Stimulated activated naive CD8-positive, alpha-beta T cell treated with anti-CD3 and anti-CD28 coated beads, Interleukin-15, Interleukin-2, amounts not matched to agents 100 ng/mL and 50 ng/mL, for 24 hours (primary cell): ENCODE measurements around the gene EEF2KMT.
"Not testable (repeated sequence)": the region's sequence is repeated elsewhere in the genome, so short reads cannot be mapped to it uniquely, and the experiment has no call there.

Experiments
- H3K27ac Mint-ChIP-seq: one replicate; pipeline ENCODE4 v1.8.0; 2021; ENCODE audit warnings: mild to moderate bottlenecking, mixed read lengths
- H3K27me3 Mint-ChIP-seq: one replicate; pipeline ENCODE4 v1.8.0; 2021; ENCODE audit warnings: mixed read lengths
- H3K36me3 Mint-ChIP-seq: one replicate; pipeline ENCODE4 v1.8.0; 2021; ENCODE audit warnings: low read depth, mixed read lengths
- H3K4me1 Mint-ChIP-seq: one replicate; pipeline ENCODE4 v1.8.0; 2021; ENCODE audit warnings: low read depth, mixed read lengths
- H3K4me3 Mint-ChIP-seq: one replicate; pipeline ENCODE4 v1.8.0; 2021; ENCODE audit warnings: mild to moderate bottlenecking, mixed read lengths
- H3K9me3 Mint-ChIP-seq: one replicate; pipeline ENCODE4 v1.8.0; 2021; ENCODE audit warnings: mixed read lengths

Gene EEF2KMT

GRCh38 chr16:5083646-5084045, 13.9 kb downstream of the EEF2KMT start:
- peaks cover 32% of the 10 kb centered on the region for H3K36me3 Mint-ChIP-seq
- H3K27me3 Mint-ChIP-seq, H3K27ac Mint-ChIP-seq: not testable (repeated sequence)

GRCh38 chr16:5080996-5081395, 16.6 kb downstream of the EEF2KMT start:
- H3K4me3 Mint-ChIP-seq, H3K4me1 Mint-ChIP-seq, H3K27ac Mint-ChIP-seq, H3K9me3 Mint-ChIP-seq, H3K27me3 Mint-ChIP-seq: not testable (repeated sequence)
- peaks cover 29% of the 10 kb centered on the region for H3K36me3 Mint-ChIP-seq

More at GRCh38 chr16:5083646-5084045, 13.9 kb downstream of the EEF2KMT start:
- H3K4me1 Mint-ChIP-seq, H3K9me3 Mint-ChIP-seq, H3K4me3 Mint-ChIP-seq: not testable (repeated sequence)

DNA sequence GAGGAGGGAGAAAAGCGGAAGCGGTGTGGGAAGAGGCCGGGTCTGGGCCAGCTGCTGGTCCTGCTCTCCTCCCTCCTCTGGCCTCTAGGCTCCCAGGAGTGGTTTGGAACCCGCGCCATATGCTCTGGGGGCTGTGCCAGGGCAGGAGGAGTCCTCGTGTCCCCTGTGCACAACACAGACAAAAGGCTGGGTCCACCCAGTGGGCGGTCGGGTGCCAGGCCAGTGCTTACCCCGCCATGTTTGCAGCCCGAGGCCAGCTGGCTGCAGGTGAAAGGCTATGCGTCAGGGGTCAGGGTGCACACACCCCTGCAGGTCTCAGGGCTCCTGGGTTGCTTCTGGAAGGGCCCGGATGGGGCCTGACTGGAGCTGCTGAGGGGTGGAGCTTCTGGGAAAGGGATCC, 17.1 kb downstream of the EEF2KMT start:
- H3K27me3 Mint-ChIP-seq, H3K9me3 Mint-ChIP-seq, H3K27ac Mint-ChIP-seq, H3K4me1 Mint-ChIP-seq, H3K4me3 Mint-ChIP-seq: not testable (repeated sequence)
- H3K36me3 Mint-ChIP-seq = peaks cover 30% of the 10 kb centered on the region

DNA sequence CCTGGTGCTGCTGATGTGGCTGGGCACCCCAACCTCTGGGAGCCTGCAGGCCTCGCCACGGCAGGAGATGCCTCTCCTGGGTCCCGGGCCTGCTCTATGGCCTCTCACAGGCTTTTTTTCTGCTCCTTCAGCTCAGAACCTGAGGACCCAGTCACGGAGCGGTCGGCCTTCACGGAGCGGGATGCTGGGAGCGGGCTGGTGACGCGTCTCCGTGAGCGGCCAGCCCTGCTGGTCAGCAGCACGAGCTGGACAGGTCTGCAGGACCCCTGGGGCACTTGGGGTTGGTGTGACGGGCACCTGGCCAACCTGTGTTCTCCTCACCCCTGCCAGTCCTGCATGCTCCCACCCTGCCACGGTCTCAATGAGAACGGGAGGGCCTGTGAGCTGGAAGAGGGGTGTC, 19.0 kb downstream of the EEF2KMT start:
- Mint-ChIP-seq H3K4me1 (peaks cover 6% of the 10 kb centered on the region), H3K9me3 (no peaks in the 10 kb centered on the region), H3K27me3 (no peaks in the 10 kb centered on the region), H3K4me3 (no peak overlapping the region), H3K36me3 (peaks cover 28% of the 10 kb centered on the region), H3K27ac (no peak overlapping the region)

- Mint-ChIP-seq H3K36me3 (peaks cover 30% of the 10 kb centered on the region), H3K4me3 (no peak overlapping the region), H3K27me3 (no peaks in the 10 kb centered on the region), H3K4me1 (peaks cover 18% of the 10 kb centered on the region), H3K27ac (no peak overlapping the region), H3K9me3 (no peaks in the 10 kb centered on the region)
These were observed 20.3 kb downstream of the EEF2KMT start for GRCh38 chr16:5077304-5077703.

DNA sequence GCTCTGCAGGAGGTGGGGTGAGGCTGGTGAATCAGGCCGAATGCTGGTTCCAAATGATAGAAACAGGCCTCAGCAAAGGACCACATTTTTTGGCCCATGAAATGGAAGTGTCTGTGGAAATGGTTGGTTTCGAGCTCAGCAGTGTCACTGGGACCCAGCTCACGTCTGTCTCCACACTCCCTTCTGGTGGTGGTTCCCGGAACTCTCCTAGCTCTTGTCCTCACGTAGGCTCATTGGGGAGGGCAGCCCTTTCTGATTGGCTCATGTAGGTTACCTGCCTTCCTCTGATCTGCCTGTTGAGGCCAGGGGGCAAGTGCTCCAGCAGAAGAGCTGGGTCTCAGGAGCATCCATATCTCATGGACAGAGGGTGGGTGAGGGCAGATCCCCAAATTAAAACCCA, 22.0 kb downstream of the EEF2KMT start:
- Mint-ChIP-seq H3K4me1 (peaks cover 32% of the 10 kb centered on the region), H3K36me3 (peaks cover 28% of the 10 kb centered on the region), H3K9me3 (no peaks in the 10 kb centered on the region), H3K27me3 (no peaks in the 10 kb centered on the region), H3K27ac (no peak overlapping the region), H3K4me3 (no peak overlapping the region)

DNA sequence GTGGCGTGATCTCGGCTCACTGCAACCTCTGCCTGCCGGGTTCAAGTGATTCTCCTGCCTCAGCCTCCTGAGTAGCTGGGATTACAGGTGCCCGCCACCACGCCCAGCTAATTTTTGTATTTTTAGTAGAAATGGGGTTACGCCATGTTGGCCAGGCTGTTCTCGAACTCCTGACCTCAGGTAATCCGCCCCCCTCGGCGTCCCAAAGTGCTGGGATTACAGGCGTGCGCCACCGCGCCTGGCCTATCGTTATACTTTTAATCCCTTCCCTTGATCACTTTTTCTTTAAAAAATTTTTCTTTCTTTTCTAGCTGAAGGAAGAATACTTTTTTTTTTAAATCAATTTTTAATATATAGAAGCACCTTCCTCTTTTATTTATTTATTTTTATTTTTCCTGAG, 23.8 kb downstream of the EEF2KMT start:
- not testable (repeated sequence) for H3K4me3 Mint-ChIP-seq, H3K27ac Mint-ChIP-seq, H3K9me3 Mint-ChIP-seq, H3K27me3 Mint-ChIP-seq
- peaks cover 24% of the 10 kb centered on the region for H3K36me3 Mint-ChIP-seq
- H3K4me1 Mint-ChIP-seq = peaks cover 32% of the 10 kb centered on the region

- H3K27ac Mint-ChIP-seq = peak overlapping the region; percentile 81
- H3K27me3 Mint-ChIP-seq = no peaks in the 10 kb centered on the region
- H3K4me1 Mint-ChIP-seq = peaks cover 32% of the 10 kb centered on the region
- peaks cover 24% of the 10 kb centered on the region for H3K36me3 Mint-ChIP-seq
- H3K9me3 Mint-ChIP-seq = no peaks in the 10 kb centered on the region
- H3K4me3 Mint-ChIP-seq = peak overlapping the region; percentile 96
These were observed 24.3 kb downstream of the EEF2KMT start for GRCh38 chr16:5073279-5073629.

- Mint-ChIP-seq H3K27me3 (no peaks in the 10 kb centered on the region), H3K4me3 (peak overlapping the region; percentile 96), H3K4me1 (peaks cover 32% of the 10 kb centered on the region), H3K27ac (peak overlapping the region; percentile 95), H3K9me3 (no peaks in the 10 kb centered on the region), H3K36me3 (peaks cover 24% of the 10 kb centered on the region)
These were observed 25.0 kb downstream of the EEF2KMT start for GRCh38 chr16:5072334-5073278.

DNA sequence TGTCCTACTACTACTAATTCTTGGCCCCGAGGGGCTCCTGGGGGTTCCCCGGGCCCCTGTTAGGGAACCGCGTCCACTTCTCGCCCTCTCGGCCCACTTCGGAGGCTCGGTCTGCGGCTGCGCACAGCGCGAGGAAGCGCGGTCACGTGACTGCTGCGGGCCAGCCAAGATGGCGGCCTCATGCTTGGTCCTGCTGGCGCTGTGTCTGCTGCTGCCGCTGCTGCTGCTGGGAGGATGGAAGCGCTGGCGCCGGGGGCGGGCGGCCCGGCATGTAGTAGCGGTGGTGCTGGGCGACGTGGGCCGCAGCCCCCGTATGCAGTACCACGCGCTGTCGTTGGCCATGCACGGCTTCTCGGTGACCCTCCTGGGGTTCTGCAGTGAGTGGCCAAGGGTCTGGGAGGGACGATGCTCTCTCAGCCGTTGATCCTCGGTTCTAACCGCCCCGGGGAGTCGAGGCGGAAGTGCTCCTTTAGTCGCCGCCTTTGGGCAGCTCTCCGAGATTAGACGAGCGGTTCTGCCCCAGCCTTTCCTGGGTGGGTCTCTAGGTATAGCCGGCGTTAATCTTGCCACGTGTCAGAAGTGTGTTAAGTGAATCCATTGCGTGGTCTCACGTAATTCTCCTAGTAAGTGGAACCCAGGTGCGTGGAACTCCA, 25.8 kb downstream of the EEF2KMT start, which contains the start of gene ALG1:
TSS of gene ALG1 (plus strand) at position 163 of the 653 bp plus-strand sequence. CDS start at position 170, 7 bp downstream.
- H3K9me3 Mint-ChIP-seq = no peaks in the 10 kb centered on the region
- peaks cover 24% of the 10 kb centered on the region for H3K36me3 Mint-ChIP-seq
- H3K4me1 Mint-ChIP-seq = peaks cover 32% of the 10 kb centered on the region
- peak within 1 kb of the TSS; percentile 96 for H3K4me3 Mint-ChIP-seq
- peak within 1 kb of the TSS; percentile 95 for H3K27ac Mint-ChIP-seq
- H3K27me3 Mint-ChIP-seq = no peaks in the 10 kb centered on the region

- Mint-ChIP-seq H3K9me3 (no peaks in the 10 kb centered on the region), H3K36me3 (peaks cover 22% of the 10 kb centered on the region), H3K27me3 (no peaks in the 10 kb centered on the region), H3K27ac (peak overlapping the region; percentile 95), H3K4me1 (peaks cover 32% of the 10 kb centered on the region), H3K4me3 (peak overlapping the region; percentile 96)
These were observed 26.3 kb downstream of the EEF2KMT start for GRCh38 chr16:5071341-5071680.

DNA sequence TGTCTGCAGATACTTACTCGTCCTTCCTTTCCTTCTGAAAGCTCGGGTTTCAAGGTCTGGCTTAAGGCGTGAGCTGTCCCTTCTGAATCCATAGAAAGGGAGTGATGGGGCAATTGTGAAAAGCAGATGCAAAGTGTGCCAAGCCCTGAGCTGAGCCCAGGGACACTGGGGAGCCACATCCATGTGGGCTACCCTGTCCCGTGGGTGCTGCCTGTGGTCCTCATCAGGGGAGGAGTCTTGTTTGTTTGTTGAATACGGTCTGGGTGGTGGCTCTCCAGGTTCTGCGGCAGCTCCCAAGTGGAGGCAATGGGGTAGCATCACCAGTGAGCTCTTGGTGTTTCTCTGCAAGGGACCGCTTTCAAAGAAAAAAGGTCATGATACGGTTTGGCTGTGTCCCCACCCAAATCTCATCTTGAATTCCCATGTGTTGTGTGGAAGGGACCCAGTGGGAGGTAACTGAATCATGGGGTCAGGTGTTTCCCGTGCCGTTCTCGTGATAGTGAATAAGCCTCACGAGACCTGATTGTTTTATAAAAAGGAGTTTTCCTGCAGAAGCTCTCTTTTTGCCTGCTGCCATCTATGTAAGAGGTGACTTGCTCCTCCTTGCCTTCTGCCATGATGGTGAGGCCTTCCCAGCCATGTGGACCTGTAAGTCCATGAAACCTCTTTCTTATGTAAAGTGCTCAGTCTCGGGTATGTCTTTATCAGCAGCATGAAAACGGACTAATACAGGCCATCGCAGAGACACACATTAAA, 27.0 kb downstream of the EEF2KMT start:
- H3K36me3 Mint-ChIP-seq = peaks cover 16% of the 10 kb centered on the region
- H3K9me3 Mint-ChIP-seq = no peaks in the 10 kb centered on the region
- H3K27me3 Mint-ChIP-seq = no peaks in the 10 kb centered on the region
- H3K27ac Mint-ChIP-seq = peak overlapping the region; percentile 95
- peaks cover 32% of the 10 kb centered on the region for H3K4me1 Mint-ChIP-seq
- peak overlapping the region; percentile 96 for H3K4me3 Mint-ChIP-seq

DNA sequence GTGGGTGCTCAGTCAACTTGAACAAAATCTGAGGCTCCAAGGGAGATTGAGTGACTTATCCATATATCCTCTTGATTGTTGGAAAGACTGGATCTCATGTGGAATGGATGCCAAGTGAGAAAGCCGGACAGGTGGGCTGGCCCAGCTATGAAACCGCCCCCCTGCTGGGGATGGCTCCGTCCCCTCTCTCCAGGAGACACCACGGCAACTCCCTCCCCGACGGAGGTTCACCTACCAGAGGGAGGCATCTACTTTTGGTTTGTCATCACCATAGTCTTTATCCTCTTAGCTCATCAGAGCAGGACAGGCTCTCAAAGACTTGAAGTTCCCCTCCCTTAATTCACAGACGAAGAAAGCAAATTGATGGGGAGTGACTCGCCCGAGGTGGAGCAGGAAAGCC, 27.7 kb downstream of the EEF2KMT start:
- no peaks in the 10 kb centered on the region for H3K27me3 Mint-ChIP-seq
- H3K36me3 Mint-ChIP-seq = peaks cover 11% of the 10 kb centered on the region
- no peak overlapping the region for H3K4me3 Mint-ChIP-seq
- H3K9me3 Mint-ChIP-seq = no peaks in the 10 kb centered on the region
- H3K4me1 Mint-ChIP-seq = peaks cover 32% of the 10 kb centered on the region
- H3K27ac Mint-ChIP-seq = no peak overlapping the region

DNA sequence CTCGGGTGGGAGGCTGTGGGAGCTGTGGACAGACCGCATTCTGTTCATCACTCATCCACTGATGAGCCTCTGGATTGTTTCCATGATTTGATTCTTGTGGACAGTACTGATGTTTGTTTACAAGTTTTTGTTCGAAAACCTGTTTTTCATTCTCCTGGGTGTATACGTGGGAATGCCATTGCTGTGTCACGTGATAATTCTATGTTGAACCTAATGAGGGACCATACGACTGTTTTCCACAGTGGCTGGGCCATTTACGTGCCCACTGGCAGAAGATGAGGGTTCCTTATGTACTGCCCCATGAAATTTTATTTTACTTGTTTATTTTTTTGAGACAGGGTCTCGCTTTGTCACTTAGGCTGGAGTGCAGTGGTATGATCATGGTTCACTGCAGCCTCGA, 28.5 kb downstream of the EEF2KMT start:
- Mint-ChIP-seq H3K4me3 (no peak overlapping the region), H3K9me3 (no peaks in the 10 kb centered on the region), H3K27ac (no peak overlapping the region), H3K36me3 (peaks cover 4% of the 10 kb centered on the region), H3K4me1 (peaks cover 26% of the 10 kb centered on the region), H3K27me3 (no peaks in the 10 kb centered on the region)

DNA sequence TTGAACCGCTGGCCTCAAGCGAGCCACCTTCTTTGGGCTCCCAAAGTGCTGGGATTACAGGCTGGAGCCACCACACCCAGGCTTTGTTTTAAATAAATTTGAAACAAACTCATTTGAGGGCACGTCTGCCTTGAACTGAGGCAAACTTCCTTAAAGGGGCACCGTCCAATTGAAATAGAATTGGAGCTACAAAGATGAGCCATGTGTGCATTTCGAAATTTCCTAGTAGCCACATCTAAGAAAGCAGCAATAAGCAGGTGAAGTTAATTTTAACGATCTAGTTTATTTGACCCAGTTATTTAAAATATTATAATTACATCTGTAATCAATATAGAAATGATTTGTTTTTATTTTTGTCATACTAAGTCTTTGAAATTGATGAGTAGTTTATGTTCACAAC, 31.1 kb downstream of the EEF2KMT start:
- Mint-ChIP-seq H3K27ac (no peak overlapping the region), H3K27me3 (no peaks in the 10 kb centered on the region), H3K9me3 (no peaks in the 10 kb centered on the region), H3K36me3 (no peaks in the 10 kb centered on the region), H3K4me1 (peaks cover 7% of the 10 kb centered on the region), H3K4me3 (no peak overlapping the region)
